Liver (tissue), 9 donors: ENCODE results near the gene ATP2B3. TPM values are rescaled to one million over a fixed set of nuclear protein-coding genes. Genes with fewer than 3 reads are reported as not detected.

Experiments
- DNase-seq: peaks from one replicate; pipeline ENCODE4 v3.0.0-alpha.2; 2017; ENCODE audit warnings: low spot score
- H3K27ac ChIP-seq, 2 donors: one replicate each; pipeline ENCODE4 v1.7.0; 2013; ENCODE audit warnings: inconsistent platforms in 2 of 2, low read length in 2 of 2, control low read depth in 1 of 2, low read depth in 1 of 2, mild to moderate bottlenecking in 1 of 2
- H3K27me3 ChIP-seq, 4 donors: one replicate each; pipeline versions ENCODE4 v1.6.1 to v1.7.0; 2013; ENCODE audit warnings: low read length in 3 of 4, inconsistent platforms in 1 of 4, mild to moderate bottlenecking in 1 of 4, moderate library complexity in 1 of 4; ENCODE audit not compliant: control insufficient read depth in 4 of 4, insufficient read depth in 4 of 4
- H3K36me3 ChIP-seq, 4 donors: one replicate each; pipeline versions ENCODE4 v1.6.1 to v1.7.0; 2013; ENCODE audit warnings: low read length in 3 of 4, mild to moderate bottlenecking in 3 of 4, low read depth in 1 of 4, moderate library complexity in 1 of 4; ENCODE audit not compliant: control insufficient read depth in 4 of 4, insufficient read depth in 3 of 4
- H3K4me1 ChIP-seq, 4 donors: one replicate each; pipeline versions ENCODE4 v1.6.1 to v1.7.0; 2013; ENCODE audit warnings: low read length in 3 of 4, mild to moderate bottlenecking in 3 of 4, moderate library complexity in 1 of 4; ENCODE audit not compliant: control insufficient read depth in 4 of 4, insufficient read depth in 4 of 4
- H3K4me3 ChIP-seq, 3 donors: one replicate each; pipeline versions ENCODE4 v1.6.1 to v1.7.0; 2013; ENCODE audit warnings: low read length in 3 of 3, control low read depth in 1 of 3, low read depth in 1 of 3, mild to moderate bottlenecking in 1 of 3
- H3K9ac ChIP-seq, 2 donors: one replicate each; pipeline ENCODE4 v1.7.0; 2013; ENCODE audit warnings: low read length in 2 of 2, mild to moderate bottlenecking in 2 of 2, moderate library complexity in 2 of 2, control low read depth in 1 of 2, low read depth in 1 of 2
- H3K9me3 ChIP-seq, 4 donors: one replicate each; pipeline versions ENCODE4 v1.6.1 to v1.7.0; 2013; ENCODE audit warnings: low read length in 3 of 4; ENCODE audit not compliant: control insufficient read depth in 4 of 4
- CTCF ChIP-seq: fragments of 150-350 bp; IDR thresholded peaks from 2 replicates; pipeline ENCODE4 v1.5.1; 2017; ENCODE audit warnings: improper control_type of control experiment, low read depth, low read length; ENCODE audit not compliant: missing input control
- EGR1 ChIP-seq, 2 donors: IDR thresholded peaks; 2 replicates each; pipeline ENCODE4 v1.6.1; 2016 to 2018; ENCODE audit warnings: antibody characterized with exemption in 2 of 2, low read depth in 2 of 2
- FOXA1 ChIP-seq: IDR thresholded peaks from 2 replicates; pipeline ENCODE4 v1.6.1; 2016; ENCODE audit warnings: antibody characterized with exemption
- FOXA2 ChIP-seq: IDR thresholded peaks from 2 replicates; pipeline ENCODE4 v1.6.1; 2016; ENCODE audit warnings: antibody characterized with exemption
- GABPA ChIP-seq, 2 donors: IDR thresholded peaks in 1 of 2; conservative IDR thresholded peaks in 1 of 2; 2 replicates each; pipeline ENCODE4 v1.6.1; 2016; ENCODE audit warnings: antibody characterized with exemption in 2 of 2, mild to moderate bottlenecking in 1 of 2, moderate library complexity in 1 of 2
- HNF4A ChIP-seq, 2 donors: conservative IDR thresholded peaks; 2 replicates each; pipeline ENCODE4 v1.6.1; 2016; ENCODE audit warnings: antibody characterized with exemption in 2 of 2, mild to moderate bottlenecking in 2 of 2
- HNF4G ChIP-seq: IDR thresholded peaks from 2 replicates; pipeline ENCODE4 v1.6.1; 2016; ENCODE audit warnings: antibody characterized with exemption
- JUND ChIP-seq, 2 donors: IDR thresholded peaks; 2 replicates each; pipeline ENCODE4 v1.6.1; 2016; ENCODE audit warnings: antibody characterized with exemption in 2 of 2
- MAX ChIP-seq: IDR thresholded peaks from 2 replicates; pipeline ENCODE4 v1.6.1; 2016; ENCODE audit warnings: antibody characterized with exemption
- NR2F2 ChIP-seq: IDR thresholded peaks from 2 replicates; pipeline ENCODE4 v1.6.1; 2016; ENCODE audit warnings: antibody characterized with exemption
- RAD21 ChIP-seq, 2 donors: IDR thresholded peaks; 2 replicates each; pipeline ENCODE4 v1.6.1; 2016; ENCODE audit warnings: antibody characterized with exemption in 2 of 2, mild to moderate bottlenecking in 2 of 2
- RXRA ChIP-seq, 2 donors: IDR thresholded peaks; 2 replicates each; pipeline ENCODE4 v1.6.1; 2017 to 2018; ENCODE audit warnings: antibody characterized with exemption in 2 of 2, mild to moderate bottlenecking in 1 of 2
- SP1 ChIP-seq: IDR thresholded peaks from 2 replicates; pipeline ENCODE4 v1.6.1; 2018; ENCODE audit warnings: antibody characterized with exemption, mild to moderate bottlenecking
- TAF1 ChIP-seq: conservative IDR thresholded peaks from 2 replicates; pipeline ENCODE4 v1.6.1; 2016; ENCODE audit warnings: antibody characterized with exemption, mild to moderate bottlenecking
- YY1 ChIP-seq: IDR thresholded peaks from 2 replicates; pipeline ENCODE4 v1.6.1; 2016; ENCODE audit warnings: antibody characterized with exemption, mild to moderate bottlenecking
- ZBTB33 ChIP-seq: IDR thresholded peaks from 2 replicates; pipeline ENCODE4 v1.6.1; 2016; ENCODE audit warnings: antibody characterized with exemption
- WGBS: extraction: QIAGEN DNeasy Blood & Tissue Kit; methylation state at CpG from one replicate; pipeline ENCODE4 v1.1.7; 2013; 5-methylcytosine and 5-hydroxymethylcytosine counted together
- polyA plus RNA-seq, 2 donors: library from polyadenylated mRNA; stranded (reverse) in 1 of 2; unstranded in 1 of 2; fragments of 200-250 nt in 1 of 2; fragments of >200 nt in 1 of 2; fragmentation: Nextera tagmentation in 1 of 2; extraction: Ambion mirVana in 1 of 2; gene quantifications; one replicate each; pipeline versions ENCODE4 v1.2.1 to v1.2.3, GENCODE V29; 2013 to 2015
- total RNA-seq, 2 donors: library from RNA; depleted of rRNA; stranded (reverse); fragments of >200 nt; gene quantifications; one replicate each; pipeline ENCODE4 v1.2.3, GENCODE V29; 2014
- donor health status: healthy.
- donor health status: healthy.
- donor health status: healthy.
- donor health status: healthy.
- donor health status: healthy.

The ATP2B3 gene
- total and polyA plus RNA-seq, 4 donors: not detected

- no peak overlapping the region for H3K9ac ChIP-seq
- H3K4me3 ChIP-seq: no peak overlapping the region
- TF ChIP-seq RXRA (IDR thresholded peaks at IDR 0.05) (no peak), NR2F2 (no peak), GABPA (IDR thresholded peaks at IDR 0.05 in 1 of 2, conservative IDR thresholded peaks at IDR 0.05 in 1 of 2) (no peak), ZBTB33 (no peak), JUND (IDR thresholded peaks at IDR 0.05) (no peak), FOXA1 (no peak), CTCF (no peak), YY1 (no peak), HNF4A (conservative IDR thresholded peaks at IDR 0.05) (no peak), MAX (no peak), SP1 (no peak), TAF1 (no peak)
- H3K27ac ChIP-seq: no peak overlapping the region
- H3K4me1 ChIP-seq: peaks cover 0 to 5% (median 0%) of the 10 kb centered on the region in 4 donors
- no peak for DNase-seq
- no peaks in the 10 kb centered on the region for H3K27me3 ChIP-seq
- WGBS: 87% methylated on average over 26 of the region's 26 CpGs
- H3K36me3 ChIP-seq: peaks cover 0 to 21% (median 6%) of the 10 kb centered on the region in 4 donors
- H3K9me3 ChIP-seq: no peaks in the 10 kb centered on the region
Observed at GRCh38 chrX:153590961-153591956, 73.8 kb downstream of the ATP2B3 start.

- H3K9me3 ChIP-seq: no peaks in the 10 kb centered on the region
- H3K9ac ChIP-seq: no peak overlapping the region
- no peak for DNase-seq
- no peak overlapping the region for H3K27ac ChIP-seq
- no peak for TF ChIP-seq HNF4G
- no peak for TF ChIP-seq ZBTB33
- no peak for TF ChIP-seq MAX
- TF ChIP-seq TAF1: no peak
- TF ChIP-seq GABPA (IDR thresholded peaks at IDR 0.05 in 1 of 2, conservative IDR thresholded peaks at IDR 0.05 in 1 of 2): no peak
- no peak for TF ChIP-seq RXRA (IDR thresholded peaks at IDR 0.05)
- TF ChIP-seq EGR1 (IDR thresholded peaks at IDR 0.05; ENCODE audit: low read depth in 2 of 2): no peak
- no peak for TF ChIP-seq JUND (IDR thresholded peaks at IDR 0.05)
- TF ChIP-seq YY1: no peak
- TF ChIP-seq NR2F2: no peak
- no peak for TF ChIP-seq FOXA1
- TF ChIP-seq FOXA2: no peak
- TF ChIP-seq RAD21 (IDR thresholded peaks at IDR 0.05): no peak
- H3K36me3 ChIP-seq: peaks cover 0 to 21% (median 6%) of the 10 kb centered on the region in 4 donors
- no peak overlapping the region for H3K4me3 ChIP-seq
- 97% methylated on average over 30 of the region's 30 CpGs for WGBS
- H3K4me1 ChIP-seq: peaks cover 0 to 5% (median 0%) of the 10 kb centered on the region in 4 donors
- no peaks in the 10 kb centered on the region for H3K27me3 ChIP-seq
Observed at GRCh38 chrX:153592091-153592833, 74.8 kb downstream of the ATP2B3 start.
